SK-N-SH (cell line): ENCODE data around the gene HAAO. TPM values are rescaled to one million over a fixed set of nuclear protein-coding genes. Genes with fewer than 3 reads are reported as not detected.

Experiments
- CTCF ChIA-PET: fragments of 300-600, 350-600 bp; formaldehyde crosslinking; extraction: SDS; loops from one replicate; lab custom pipeline; 2021; lab: Yijun Ruan, JAX
- POLR2A ChIA-PET: fragments of 350-600 bp; sonication (Branson Sonifier 250); formaldehyde crosslinking; extraction: SDS; loops from one replicate; lab custom pipeline; 2020; ENCODE audit warnings: antibody characterized with exemption, inconsistent platforms; lab: Yijun Ruan, JAX
- DNase-seq: peaks from one replicate; pipeline ENCODE4 v3.0.0; 2012
- H2AFZ ChIP-seq: fragments of 200-600 bp; sonication (generic); 2 replicates; pipeline ENCODE4 v1.8.1; 2016; ENCODE audit warnings: antibody characterized with exemption, mild to moderate bottlenecking, low read depth
- H3F3A ChIP-seq: fragments of 200-600 bp; sonication (generic); replicated peaks from 2 replicates; pipeline ENCODE3; 2016; ENCODE audit warnings: antibody characterized with exemption, mild to moderate bottlenecking; ENCODE audit not compliant: insufficient read depth
- H3K27ac ChIP-seq, 2 experiments: fragments of 200-500 bp in 1 of 2; fragments of 200-600 bp in 1 of 2; sonication (Bioruptor generic) in 1 of 2; sonication (generic), shearing (Covaris generic) in 1 of 2; 2 replicates each; pipeline versions ENCODE4 v1.5.1 to v1.6.1; 2014 to 2016; ENCODE audit warnings: low read depth in 2 of 2, inconsistent platforms in 1 of 2, low read length in 1 of 2, mild to moderate bottlenecking in 1 of 2, mixed read lengths in 1 of 2
- H3K27me3 ChIP-seq: fragments of 200-600 bp; sonication (generic), shearing (Covaris generic); 2 replicates; pipeline ENCODE4 v1.6.1; 2016; ENCODE audit warnings: mixed run types; ENCODE audit not compliant: insufficient read depth
- H3K36me3 ChIP-seq, 2 experiments: fragments of 200-500 bp in 1 of 2; fragments of 200-600 bp in 1 of 2; sonication (Bioruptor generic) in 1 of 2; sonication (generic) in 1 of 2; replicated peaks in 1 of 2; 2 replicates each; pipeline versions ENCODE3 to v1.5.1; 2014 to 2016; ENCODE audit warnings: low read length in 1 of 2, mild to moderate bottlenecking in 1 of 2; ENCODE audit not compliant: insufficient read depth in 2 of 2, control insufficient read depth in 1 of 2
- H3K4me1 ChIP-seq, 2 experiments: fragments of 200-500 bp in 1 of 2; fragments of 200-600 bp in 1 of 2; sonication (Bioruptor generic) in 1 of 2; sonication (generic), shearing (Covaris generic) in 1 of 2; 2 replicates each; pipeline versions ENCODE4 v1.5.1 to v1.6.1; 2014 to 2016; ENCODE audit warnings: low read depth in 1 of 2, low read length in 1 of 2, mixed run types in 1 of 2; ENCODE audit not compliant: insufficient read depth in 2 of 2, control insufficient read depth in 1 of 2
- H3K4me2 ChIP-seq: fragments of 200-600 bp; sonication (generic), shearing (Covaris generic); 2 replicates; pipeline ENCODE4 v1.6.1; 2017; ENCODE audit warnings: mixed run types
- H3K4me3 ChIP-seq, 2 experiments: fragments of 200-500 bp in 1 of 2; fragments of 200-600 bp in 1 of 2; sonication (Bioruptor generic) in 1 of 2; sonication (generic), shearing (Covaris generic) in 1 of 2; 2 replicates each; pipeline versions ENCODE4 v1.5.1 to v1.8.1; 2014 to 2016; ENCODE audit warnings: low read depth in 2 of 2, inconsistent platforms in 1 of 2, low read length in 1 of 2, mild to moderate bottlenecking in 1 of 2, mixed read lengths in 1 of 2, moderate library complexity in 1 of 2
- H3K79me2 ChIP-seq: fragments of 200-600 bp; sonication (generic); 2 replicates; pipeline ENCODE4 v1.8.1; 2017; ENCODE audit warnings: mild to moderate bottlenecking; ENCODE audit not compliant: insufficient read depth
- H3K9ac ChIP-seq: fragments of 200-600 bp; sonication (generic); 2 replicates; pipeline ENCODE4 v1.6.1; 2017; ENCODE audit warnings: mixed run types
- H3K9me2 ChIP-seq: fragments of 200-600 bp; sonication (generic); 2 replicates; pipeline ENCODE4 v1.6.1; 2017; ENCODE audit warnings: mixed run types
- H3K9me3 ChIP-seq: fragments of 200-600 bp; sonication (generic); 2 replicates; pipeline ENCODE4 v1.6.1; 2017; ENCODE audit warnings: mixed run types, mild to moderate bottlenecking, moderate library complexity
- H4K20me1 ChIP-seq: fragments of 200-600 bp; sonication (generic); 2 replicates; pipeline ENCODE4 v1.6.1; 2017; ENCODE audit warnings: mild to moderate bottlenecking, mixed run types; ENCODE audit not compliant: insufficient read depth
- CHD2 ChIP-seq: fragments of 150-350 bp; IDR thresholded peaks from 2 replicates; pipeline ENCODE4 v1.6.1; 2018; ENCODE audit warnings: low read length; ENCODE audit not compliant: partially characterized antibody
- FOXJ3 ChIP-seq: sonication (generic); formaldehyde crosslinking; IDR thresholded peaks from 2 replicates; pipeline ENCODE4 v1.5.1; 2020; ENCODE audit warnings: mild to moderate bottlenecking, missing genetic modification reagents
- JUND ChIP-seq: IDR thresholded peaks from 2 replicates; pipeline ENCODE4 v1.4.0; 2012
- MXI1 ChIP-seq: IDR thresholded peaks from 2 replicates; pipeline ENCODE4 v1.6.1; 2012; ENCODE audit warnings: mild to moderate bottlenecking, low read depth, low read length, improper control_type of control experiment
- NFIC ChIP-seq: IDR thresholded peaks from 2 replicates; pipeline ENCODE4 v1.4.0; 2012; ENCODE audit warnings: borderline replicate concordance
- NRF1 ChIP-seq: IDR thresholded peaks from 2 replicates; pipeline ENCODE4 v1.6.1; 2012; ENCODE audit warnings: low read depth, mild to moderate bottlenecking, low read length
- PBX3 ChIP-seq: IDR thresholded peaks from 2 replicates; pipeline ENCODE4; 2012
- POLR2AphosphoS5 ChIP-seq: IDR thresholded peaks from 2 replicates; pipeline ENCODE4 v1.6.1; 2012; ENCODE audit warnings: low read depth, low read length
- RFX5 ChIP-seq: IDR thresholded peaks from 2 replicates; pipeline ENCODE4 v1.6.1; 2012; ENCODE audit warnings: mild to moderate bottlenecking, improper control_type of control experiment, low read length
- RXRA ChIP-seq: IDR thresholded peaks from 2 replicates; pipeline ENCODE4 v1.4.0; 2012; ENCODE audit warnings: low read depth, mild to moderate bottlenecking, borderline replicate concordance
- SMC3 ChIP-seq: IDR thresholded peaks from 2 replicates; pipeline ENCODE4 v1.6.1; 2012; ENCODE audit warnings: low read depth, low read length, improper control_type of control experiment
- TCF12 ChIP-seq: IDR thresholded peaks from 2 replicates; pipeline ENCODE4 v1.4.0; 2012
- TEAD4 ChIP-seq: IDR thresholded peaks from 2 replicates; pipeline ENCODE4 v1.4.0; 2012; ENCODE audit warnings: mild to moderate bottlenecking, borderline replicate concordance; ENCODE audit not compliant: insufficient read depth
- ZBTB33 ChIP-seq: IDR thresholded peaks from 2 replicates; pipeline ENCODE4 v1.4.0; 2012; ENCODE audit warnings: low read depth, borderline replicate concordance
- WGBS: methylation state at CpG from one replicate; pipeline ENCODE4 v1.1.6; 2017; ENCODE audit warnings: low lambda C conversion rate; 5-methylcytosine and 5-hydroxymethylcytosine counted together
- polyA plus RNA-seq, 3 experiments: library from polyadenylated mRNA; depleted of rRNA; stranded (reverse); fragments of >200 nt; gene quantifications; 2 replicates each; pipeline ENCODE4 v1.2.3, GENCODE V29; 2012
- TF ChIP-seq, protein P1 (sequence below): IDR thresholded peaks from 2 replicates; pipeline ENCODE4 v1.4.0; 2012; ENCODE audit warnings: low read depth
- TF ChIP-seq, protein P2 (sequence below): fragments of 200-600 bp; sonication (generic); IDR thresholded peaks from 2 replicates; pipeline ENCODE4 v1.6.1; 2017; ENCODE audit warnings: antibody characterized with exemption, mild to moderate bottlenecking, moderate library complexity
- TF ChIP-seq, protein P3 (sequence below): IDR thresholded peaks from 2 replicates; pipeline ENCODE4 v1.4.0; 2012; ENCODE audit warnings: low read depth, borderline replicate concordance

The HAAO gene
- polyA plus RNA-seq, 1 of the 3 experiments (the other 2 are of a cell fraction), result not detected

GRCh38 chr2:42839809-42840501, 47.6 kb upstream of the HAAO start:
- Histone ChIP-seq H3K4me3 (no peak overlapping the region), H3F3A (peaks cover 5% of the 10 kb centered on the region), H3K36me3 (no peaks in the 10 kb centered on the region), H3K9ac (no peak overlapping the region), H3K9me2 (no peaks in the 10 kb centered on the region), H3K79me2 (no peaks in the 10 kb centered on the region), H3K9me3 (no peaks in the 10 kb centered on the region), H4K20me1 (no peaks in the 10 kb centered on the region), H3K4me2 (no peak overlapping the region), H2AFZ (no peak overlapping the region), H3K27me3 (no peaks in the 10 kb centered on the region), H3K4me1 (no peaks in the 10 kb centered on the region), H3K27ac (no peak overlapping the region)
- POLR2A ChIA-PET, result no interaction called here
- 70% methylated on average over 4 of the region's 4 CpGs for WGBS
- CTCF ChIA-PET, result interaction anchor here (0.6 to 7.1 kb wide), 8 partner anchors 10 to 1038 kb away, joined by 3 to 77 read pairs (median 3); no protein-coding TSS in a partner anchor
- TF ChIP-seq FOXJ3 (CRISPR knock-in tag), result no peak
- no peak for TF ChIP-seq SMC3
- TF ChIP-seq MXI1, result no peak
- no peak for TF ChIP-seq TEAD4
- TF ChIP-seq, protein P1, sequence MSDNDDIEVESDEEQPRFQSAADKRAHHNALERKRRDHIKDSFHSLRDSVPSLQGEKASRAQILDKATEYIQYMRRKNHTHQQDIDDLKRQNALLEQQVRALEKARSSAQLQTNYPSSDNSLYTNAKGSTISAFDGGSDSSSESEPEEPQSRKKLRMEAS, result no peak
- TF ChIP-seq, protein P2, sequence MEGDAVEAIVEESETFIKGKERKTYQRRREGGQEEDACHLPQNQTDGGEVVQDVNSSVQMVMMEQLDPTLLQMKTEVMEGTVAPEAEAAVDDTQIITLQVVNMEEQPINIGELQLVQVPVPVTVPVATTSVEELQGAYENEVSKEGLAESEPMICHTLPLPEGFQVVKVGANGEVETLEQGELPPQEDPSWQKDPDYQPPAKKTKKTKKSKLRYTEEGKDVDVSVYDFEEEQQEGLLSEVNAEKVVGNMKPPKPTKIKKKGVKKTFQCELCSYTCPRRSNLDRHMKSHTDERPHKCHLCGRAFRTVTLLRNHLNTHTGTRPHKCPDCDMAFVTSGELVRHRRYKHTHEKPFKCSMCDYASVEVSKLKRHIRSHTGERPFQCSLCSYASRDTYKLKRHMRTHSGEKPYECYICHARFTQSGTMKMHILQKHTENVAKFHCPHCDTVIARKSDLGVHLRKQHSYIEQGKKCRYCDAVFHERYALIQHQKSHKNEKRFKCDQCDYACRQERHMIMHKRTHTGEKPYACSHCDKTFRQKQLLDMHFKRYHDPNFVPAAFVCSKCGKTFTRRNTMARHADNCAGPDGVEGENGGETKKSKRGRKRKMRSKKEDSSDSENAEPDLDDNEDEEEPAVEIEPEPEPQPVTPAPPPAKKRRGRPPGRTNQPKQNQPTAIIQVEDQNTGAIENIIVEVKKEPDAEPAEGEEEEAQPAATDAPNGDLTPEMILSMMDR, result no peak
- no peak for TF ChIP-seq NFIC
- no peak for TF ChIP-seq NRF1
- TF ChIP-seq RFX5, result no peak
- TF ChIP-seq JUND, result no peak
- TF ChIP-seq ZBTB33, result no peak
- DNase-seq, result no peak

DNA sequence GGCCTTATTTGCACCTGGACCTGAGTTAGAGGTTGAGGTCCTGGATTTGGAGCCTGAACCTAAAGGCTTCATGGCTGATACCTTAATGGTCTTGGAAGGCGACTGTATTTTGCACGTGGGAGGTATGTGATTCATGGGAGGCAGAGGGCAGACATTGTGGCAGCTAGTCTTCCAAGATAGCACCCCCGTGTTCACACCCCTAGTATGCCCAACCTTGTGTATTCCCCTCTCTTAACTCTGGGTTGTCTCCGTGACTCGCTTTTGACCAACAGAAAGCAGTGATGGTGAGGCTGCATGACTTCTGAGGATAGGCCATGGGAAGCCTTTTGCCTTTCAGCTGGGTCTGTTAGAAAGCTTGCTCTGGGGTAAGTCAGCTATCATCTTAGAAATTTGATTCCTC, 45.8 kb upstream of the HAAO start:
- H3K4me2 ChIP-seq, result no peak overlapping the region
- no peaks in the 10 kb centered on the region for H3K4me1 ChIP-seq
- no peaks in the 10 kb centered on the region for H3K79me2 ChIP-seq
- H2AFZ ChIP-seq, result no peak overlapping the region
- no peak for TF ChIP-seq NRF1
- no peak for TF ChIP-seq NFIC
- TF ChIP-seq TCF12, result no peak
- no peak for TF ChIP-seq MXI1
- TF ChIP-seq SMC3, result no peak
- no peak for TF ChIP-seq POLR2AphosphoS5
- TF ChIP-seq, protein P3, sequence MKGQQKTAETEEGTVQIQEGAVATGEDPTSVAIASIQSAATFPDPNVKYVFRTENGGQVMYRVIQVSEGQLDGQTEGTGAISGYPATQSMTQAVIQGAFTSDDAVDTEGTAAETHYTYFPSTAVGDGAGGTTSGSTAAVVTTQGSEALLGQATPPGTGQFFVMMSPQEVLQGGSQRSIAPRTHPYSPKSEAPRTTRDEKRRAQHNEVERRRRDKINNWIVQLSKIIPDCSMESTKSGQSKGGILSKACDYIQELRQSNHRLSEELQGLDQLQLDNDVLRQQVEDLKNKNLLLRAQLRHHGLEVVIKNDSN, result no peak
- no peak for TF ChIP-seq RXRA
- no peak for TF ChIP-seq CHD2
- TF ChIP-seq PBX3, result no peak
- H3K27ac ChIP-seq, result no peak overlapping the region
- H3K9me3 ChIP-seq, result no peaks in the 10 kb centered on the region
- no peaks in the 10 kb centered on the region for H4K20me1 ChIP-seq
- H3K9ac ChIP-seq, result no peak overlapping the region
- no peak overlapping the region for H3K4me3 ChIP-seq
- CTCF ChIA-PET, result interaction anchor here (1.0 to 7.1 kb wide), 3 partner anchors 10 to 703 kb away, joined by 3 to 77 read pairs (median 3); no protein-coding TSS in a partner anchor
- DNase-seq, result no peak
- 93% methylated on average over 5 of the region's 5 CpGs for WGBS
- H3F3A ChIP-seq, result peaks cover 5% of the 10 kb centered on the region
- no peaks in the 10 kb centered on the region for H3K27me3 ChIP-seq
- no peaks in the 10 kb centered on the region for H3K36me3 ChIP-seq
- no peaks in the 10 kb centered on the region for H3K9me2 ChIP-seq
- POLR2A ChIA-PET, result interaction anchor here (1.2 kb wide), 1 partner anchor 7 kb away, joined by 3 read pairs; no protein-coding TSS in a partner anchor
